ENCODE measurements around the gene CACNA2D4. TPM values are rescaled to one million over a fixed set of nuclear protein-coding genes. Genes with fewer than 3 reads are reported as not detected.
A peak's percentile ranks its signal among the peaks of the same experiment; 100 is the strongest.

The CACNA2D4 gene
- total and polyA plus RNA-seq, 2 of the 13 experiments (the other 11 are each of a cell fraction or from before 2014, with no cell fraction given) = 14.2 to 136 TPM

- TF ChIP-seq ZNF136 (CRISPR knock-in tag; IDR thresholded peaks at IDR 0.05; ENCODE audit: low read depth) (no peak), SOX6 (IDR thresholded peaks at IDR 0.05) (no peak), SOX6 (CRISPR knock-in tag; IDR thresholded peaks at IDR 0.05) (peak; percentile 93), NR2F6 (IDR thresholded peaks at IDR 0.05) (peak; percentile 58; the same call in 1 of the 2 replicates), NR2F6 (CRISPR knock-in tag; IDR thresholded peaks at IDR 0.05) (peak; percentile 61), PITX1 (CRISPR knock-in tag; IDR thresholded peaks at IDR 0.05) (0 out of 2 replicates have a peak, but pooled peaks have one; percentile 39), RARA (CRISPR knock-in tag; IDR thresholded peaks at IDR 0.05) (peak; percentile 52; the same call in 1 of the 2 replicates), ATF7 (IDR thresholded peaks at IDR 0.05) (no peak), ATF7 (CRISPR knock-in tag; IDR thresholded peaks at IDR 0.05) (no peak), ZBTB38 (CRISPR knock-in tag; IDR thresholded peaks at IDR 0.05) (no peak), ZSCAN30 (CRISPR knock-in tag; IDR thresholded peaks at IDR 0.05) (no peak), MXD4 (CRISPR knock-in tag; IDR thresholded peaks at IDR 0.05) (0 out of 2 replicates have a peak, but pooled peaks have one; percentile 21), MIXL1 (CRISPR knock-in tag; IDR thresholded peaks at IDR 0.05) (0 out of 2 replicates have a peak, but pooled peaks have one; percentile 18), FOSL2 (CRISPR knock-in tag; IDR thresholded peaks at IDR 0.05) (peak; percentile 66), TEAD3 (CRISPR knock-in tag; optimal IDR thresholded peaks at IDR 0.05; ENCODE audit: borderline replicate concordance) (peak; percentile 93), HNF4G (IDR thresholded peaks at IDR 0.05; ENCODE audit: borderline replicate concordance, low read depth, low read length) (peak; percentile 59; the same call in 1 of the 2 replicates), HNF4G (CRISPR knock-in tag; IDR thresholded peaks at IDR 0.05; ENCODE audit: borderline replicate concordance, low read depth) (no peak), SSRP1 (CRISPR knock-in tag; IDR thresholded peaks at IDR 0.05) (0 out of 2 replicates have a peak, but pooled peaks have one; percentile 29), NR2F2 (IDR thresholded peaks at IDR 0.05; ENCODE audit: borderline replicate concordance, low read depth) (no peak), SALL1 (CRISPR knock-in tag; IDR thresholded peaks at IDR 0.05) (peak; percentile 35; the same call in 1 of the 2 replicates), NKX3-1 (CRISPR knock-in tag; IDR thresholded peaks at IDR 0.05) (no peak), PCBP1 (IDR thresholded peaks at IDR 0.05; ENCODE audit: borderline replicate concordance, low read depth, low read length) (no peak), ZNF761 (CRISPR knock-in tag; conservative IDR thresholded peaks at IDR 0.05) (no peak), FOSL1 (CRISPR knock-in tag; IDR thresholded peaks at IDR 0.05; ENCODE audit: borderline replicate concordance) (no peak), ZNF629 (CRISPR knock-in tag; conservative IDR thresholded peaks at IDR 0.05) (peak; percentile 84)
- TF ChIP-seq, protein P1, sequence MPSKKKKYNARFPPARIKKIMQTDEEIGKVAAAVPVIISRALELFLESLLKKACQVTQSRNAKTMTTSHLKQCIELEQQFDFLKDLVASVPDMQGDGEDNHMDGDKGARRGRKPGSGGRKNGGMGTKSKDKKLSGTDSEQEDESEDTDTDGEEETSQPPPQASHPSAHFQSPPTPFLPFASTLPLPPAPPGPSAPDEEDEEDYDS (CRISPR knock-in tag; IDR thresholded peaks at IDR 0.05) = no peak
- TF ChIP-seq, protein P2, sequence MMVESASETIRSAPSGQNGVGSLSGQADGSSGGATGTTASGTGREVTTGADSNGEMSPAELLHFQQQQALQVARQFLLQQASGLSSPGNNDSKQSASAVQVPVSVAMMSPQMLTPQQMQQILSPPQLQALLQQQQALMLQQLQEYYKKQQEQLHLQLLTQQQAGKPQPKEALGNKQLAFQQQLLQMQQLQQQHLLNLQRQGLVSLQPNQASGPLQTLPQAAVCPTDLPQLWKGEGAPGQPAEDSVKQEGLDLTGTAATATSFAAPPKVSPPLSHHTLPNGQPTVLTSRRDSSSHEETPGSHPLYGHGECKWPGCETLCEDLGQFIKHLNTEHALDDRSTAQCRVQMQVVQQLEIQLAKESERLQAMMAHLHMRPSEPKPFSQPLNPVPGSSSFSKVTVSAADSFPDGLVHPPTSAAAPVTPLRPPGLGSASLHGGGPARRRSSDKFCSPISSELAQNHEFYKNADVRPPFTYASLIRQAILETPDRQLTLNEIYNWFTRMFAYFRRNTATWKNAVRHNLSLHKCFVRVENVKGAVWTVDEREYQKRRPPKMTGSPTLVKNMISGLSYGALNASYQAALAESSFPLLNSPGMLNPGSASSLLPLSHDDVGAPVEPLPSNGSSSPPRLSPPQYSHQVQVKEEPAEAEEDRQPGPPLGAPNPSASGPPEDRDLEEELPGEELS (CRISPR knock-in tag; IDR thresholded peaks at IDR 0.05) = peak; percentile 57; the same call in 1 of the 2 replicates
- TF ChIP-seq, protein P3, sequence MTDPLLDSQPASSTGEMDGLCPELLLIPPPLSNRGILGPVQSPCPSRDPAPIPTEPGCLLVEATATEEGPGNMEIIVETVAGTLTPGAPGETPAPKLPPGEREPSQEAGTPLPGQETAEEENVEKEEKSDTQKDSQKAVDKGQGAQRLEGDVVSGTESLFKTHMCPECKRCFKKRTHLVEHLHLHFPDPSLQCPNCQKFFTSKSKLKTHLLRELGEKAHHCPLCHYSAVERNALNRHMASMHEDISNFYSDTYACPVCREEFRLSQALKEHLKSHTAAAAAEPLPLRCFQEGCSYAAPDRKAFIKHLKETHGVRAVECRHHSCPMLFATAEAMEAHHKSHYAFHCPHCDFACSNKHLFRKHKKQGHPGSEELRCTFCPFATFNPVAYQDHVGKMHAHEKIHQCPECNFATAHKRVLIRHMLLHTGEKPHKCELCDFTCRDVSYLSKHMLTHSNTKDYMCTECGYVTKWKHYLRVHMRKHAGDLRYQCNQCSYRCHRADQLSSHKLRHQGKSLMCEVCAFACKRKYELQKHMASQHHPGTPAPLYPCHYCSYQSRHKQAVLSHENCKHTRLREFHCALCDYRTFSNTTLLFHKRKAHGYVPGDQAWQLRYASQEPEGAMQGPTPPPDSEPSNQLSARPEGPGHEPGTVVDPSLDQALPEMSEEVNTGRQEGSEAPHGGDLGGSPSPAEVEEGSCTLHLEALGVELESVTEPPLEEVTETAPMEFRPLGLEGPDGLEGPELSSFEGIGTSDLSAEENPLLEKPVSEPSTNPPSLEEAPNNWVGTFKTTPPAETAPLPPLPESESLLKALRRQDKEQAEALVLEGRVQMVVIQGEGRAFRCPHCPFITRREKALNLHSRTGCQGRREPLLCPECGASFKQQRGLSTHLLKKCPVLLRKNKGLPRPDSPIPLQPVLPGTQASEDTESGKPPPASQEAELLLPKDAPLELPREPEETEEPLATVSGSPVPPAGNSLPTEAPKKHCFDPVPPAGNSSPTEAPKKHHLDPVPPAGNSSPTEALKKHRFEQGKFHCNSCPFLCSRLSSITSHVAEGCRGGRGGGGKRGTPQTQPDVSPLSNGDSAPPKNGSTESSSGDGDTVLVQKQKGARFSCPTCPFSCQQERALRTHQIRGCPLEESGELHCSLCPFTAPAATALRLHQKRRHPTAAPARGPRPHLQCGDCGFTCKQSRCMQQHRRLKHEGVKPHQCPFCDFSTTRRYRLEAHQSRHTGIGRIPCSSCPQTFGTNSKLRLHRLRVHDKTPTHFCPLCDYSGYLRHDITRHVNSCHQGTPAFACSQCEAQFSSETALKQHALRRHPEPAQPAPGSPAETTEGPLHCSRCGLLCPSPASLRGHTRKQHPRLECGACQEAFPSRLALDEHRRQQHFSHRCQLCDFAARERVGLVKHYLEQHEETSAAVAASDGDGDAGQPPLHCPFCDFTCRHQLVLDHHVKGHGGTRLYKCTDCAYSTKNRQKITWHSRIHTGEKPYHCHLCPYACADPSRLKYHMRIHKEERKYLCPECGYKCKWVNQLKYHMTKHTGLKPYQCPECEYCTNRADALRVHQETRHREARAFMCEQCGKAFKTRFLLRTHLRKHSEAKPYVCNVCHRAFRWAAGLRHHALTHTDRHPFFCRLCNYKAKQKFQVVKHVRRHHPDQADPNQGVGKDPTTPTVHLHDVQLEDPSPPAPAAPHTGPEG (CRISPR knock-in tag; IDR thresholded peaks at IDR 0.05) = no peak
Measured at GRCh38 chr12:1744932-1745331, 173.5 kb downstream of the CACNA2D4 start (continued).
